Tibial nerve (tissue), 4 donors: Measurements from ENCODE around the gene AKAIN1. TPM values are rescaled to one million over a fixed set of nuclear protein-coding genes. Genes with fewer than 3 reads are reported as not detected.

Experiments used
- DNase-seq, 2 donors: peaks; one replicate each; pipeline ENCODE4 v3.0.0-alpha.2; 2019; ENCODE audit warnings: low spot score in 2 of 2
- H3K27ac ChIP-seq, 4 donors: fragments of 200-600 bp; sonication (generic) in 3 of 4; one replicate each; pipeline ENCODE4 v1.5.1; 2017 to 2019; ENCODE audit warnings: mild to moderate bottlenecking in 1 of 4
- H3K27me3 ChIP-seq, 2 donors: fragments of 200-600 bp; sonication (generic) in 1 of 2; one replicate each; pipeline versions ENCODE4 v1.5.1 to v1.6.0; 2017 to 2019
- H3K36me3 ChIP-seq, 3 donors: fragments of 200-600 bp; sonication (generic); one replicate each; pipeline ENCODE4 v1.5.1; 2018 to 2019
- H3K4me1 ChIP-seq, 4 donors: fragments of 200-600 bp; sonication (generic) in 3 of 4; one replicate each; pipeline ENCODE4 v1.5.1; 2017 to 2019
- H3K4me3 ChIP-seq, 4 donors: fragments of 200-600 bp; sonication (generic) in 3 of 4; one replicate each; pipeline ENCODE4 v1.5.1; 2017 to 2019; ENCODE audit warnings: mild to moderate bottlenecking in 1 of 4, moderate library complexity in 1 of 4
- H3K9me3 ChIP-seq, 4 donors: fragments of 200-600 bp; sonication (generic) in 3 of 4; one replicate each; pipeline ENCODE4 v1.5.1; 2017 to 2019
- CTCF ChIP-seq, 5 experiments: fragments of 200-600 bp in 3 of 5; fragments of 450-650 bp in 2 of 5; sonication (generic) in 3 of 5; IDR thresholded peaks; one replicate each; pipeline ENCODE4 v1.5.1; 2016 to 2019; ENCODE audit warnings: antibody characterized with exemption in 5 of 5, mild to moderate bottlenecking in 3 of 5, moderate library complexity in 2 of 5
- EP300 ChIP-seq, 2 donors: sonication (generic); formaldehyde crosslinking; IDR thresholded peaks; one replicate each; pipeline ENCODE4 v1.6.1; 2017; ENCODE audit warnings: antibody characterized with exemption in 2 of 2, mild to moderate bottlenecking in 1 of 2
- POLR2A ChIP-seq, 2 donors: fragments of 450-650 bp; IDR thresholded peaks; one replicate each; pipeline ENCODE4 v1.6.1; 2017; ENCODE audit warnings: antibody characterized with exemption in 2 of 2, mild to moderate bottlenecking in 2 of 2, moderate library complexity in 2 of 2
- WGBS, 2 donors: methylation state at CpG; one replicate each; pipeline ENCODE4 v1.1.5; 2018; 5-methylcytosine and 5-hydroxymethylcytosine counted together
- total RNA-seq, 4 donors: library from RNA; depleted of rRNA; stranded (reverse); fragments of >200 nt; gene quantifications; one replicate each; pipeline ENCODE4 v1.1.0, GENCODE V29; 2016

Gene AKAIN1
- total RNA-seq, 4 donors from 2014 or later, result not detected

- TF ChIP-seq CTCF (IDR thresholded peaks at IDR 0.05) (no peak), POLR2A (IDR thresholded peaks at IDR 0.05) (no peak), EP300 (IDR thresholded peaks at IDR 0.05) (no peak)
- 35 to 46% methylated on average over 2 of the region's 2 CpGs for WGBS, 2 donors
- no peaks in the 10 kb centered on the region for H3K36me3 ChIP-seq
- H3K4me1 ChIP-seq, result no peaks in the 10 kb centered on the region
- H3K9me3 ChIP-seq, result peaks cover 0 to 12% (median 0%) of the 10 kb centered on the region in 4 donors
- no peaks in the 10 kb centered on the region for H3K27me3 ChIP-seq
- no peak for DNase-seq
- H3K4me3 ChIP-seq, result no peak overlapping the region
- H3K27ac ChIP-seq, result no peak overlapping the region
Measured at GRCh38 chr18:5093902-5094301, 103.2 kb downstream of the AKAIN1 start.

Other genes starting within 250 kb of the AKAIN1 start
- 10 to 100 TPM in 3 of 4 donors, 1 to 10 TPM in 1; 9.8 to 13.3 (median 11.1) TPM for gene ZBTB14, start 98.5 kb upstream of the AKAIN1 start, total RNA-seq